ENCODE measurements around the gene TCHH. TPM values are rescaled to one million over a fixed set of nuclear protein-coding genes. Genes with fewer than 3 reads are reported as not detected.
A peak's percentile ranks its signal among the peaks of the same experiment; 100 is the strongest.
"Not testable (repeated sequence)": the region's sequence is repeated elsewhere in the genome, so short reads cannot be mapped to it uniquely, and the experiment has no call there.

Gene TCHH
- total RNA-seq, 1 donor from 2014 or later: 0.08 TPM

GRCh38 chr1:152110860-152111514 lies 4.3 kb downstream of the TCHH start:
- ATAC-seq: peak; percentile 43

GRCh38 chr1:152110365-152110859 lies 4.8 kb downstream of the TCHH start:
- ATAC-seq: peak; percentile 39

- no peak for ATAC-seq
Measured at GRCh38 chr1:152109998-152110294, 5.3 kb downstream of the TCHH start.

- no peak for ATAC-seq
Measured at GRCh38 chr1:152109231-152109997, 5.8 kb downstream of the TCHH start.

GRCh38 chr1:152108882-152109222 lies 6.4 kb downstream of the TCHH start:
- no peak for ATAC-seq

- ATAC-seq: no peak
Measured at GRCh38 chr1:152107984-152108881, 7.0 kb downstream of the TCHH start.

- no peak for ATAC-seq
Measured at GRCh38 chr1:152107031-152107983, 7.9 kb downstream of the TCHH start.

GRCh38 chr1:152104854-152105253 lies 10.4 kb downstream of the TCHH start:
- peak; percentile 74 for ATAC-seq

GRCh38 chr1:152096931-152097330 lies 18.3 kb downstream of the TCHH start:
- ATAC-seq: no peak

- ATAC-seq: no peak
Measured at GRCh38 chr1:152089014-152089674, 26.1 kb downstream of the TCHH start, which contains the start of gene TCHHL1. TSS of gene TCHHL1 (minus strand) at chr1:152089064. CDS start at chr1:152088143, 921 bp downstream.

- ATAC-seq: no peak
Measured at GRCh38 chr1:152086760-152087159, 28.5 kb downstream of the TCHH start.

- ATAC-seq: no peak
Measured at GRCh38 chr1:152084853-152085252, 30.4 kb downstream of the TCHH start.

- not testable (repeated sequence) for ATAC-seq
Measured at GRCh38 chr1:152081026-152081425, 34.2 kb downstream of the TCHH start.

GRCh38 chr1:152080494-152080893 lies 34.8 kb downstream of the TCHH start:
- ATAC-seq: not testable (repeated sequence)

GRCh38 chr1:152078831-152079441 lies 36.3 kb downstream of the TCHH start:
- no peak for ATAC-seq

GRCh38 chr1:152072311-152072710 lies 42.9 kb downstream of the TCHH start:
- no peak for ATAC-seq

- no peak for ATAC-seq
Measured at GRCh38 chr1:152071123-152071522, 44.1 kb downstream of the TCHH start.

GRCh38 chr1:152067929-152068328 lies 47.3 kb downstream of the TCHH start:
- no peak for ATAC-seq

GRCh38 chr1:152067150-152067549 lies 48.1 kb downstream of the TCHH start:
- no peak for ATAC-seq

- no peak for ATAC-seq
Measured at GRCh38 chr1:152061952-152062351, 53.3 kb downstream of the TCHH start.

Measured in esophagus mucosa (tissue), 1 donor.